ENCODE data around the gene PLXNB1.

PLXNB1 gene

GRCh38 chr3:48419149-48419548 lies 10.7 kb downstream of the PLXNB1 start:
- no peak for DNase-seq (ENCODE audit: extremely low read depth, low read depth)
- no peak overlapping the region for H3K4me3 ChIP-seq (replicated peaks; ENCODE audit: low read depth, low read length)
- TF ChIP-seq CTCF (IDR thresholded peaks at IDR 0.05; ENCODE audit: low read depth, low read length, missing control alignments): no peak

GRCh38 chr3:48418651-48419050 lies 11.2 kb downstream of the PLXNB1 start:
- no peak for DNase-seq (ENCODE audit: extremely low read depth, low read depth)
- no peak for TF ChIP-seq CTCF (IDR thresholded peaks at IDR 0.05; ENCODE audit: low read depth, low read length, missing control alignments)
- no peak overlapping the region for H3K4me3 ChIP-seq (replicated peaks; ENCODE audit: low read depth, low read length)

GRCh38 chr3:48418140-48418539 lies 11.7 kb downstream of the PLXNB1 start:
- no peak for TF ChIP-seq CTCF (IDR thresholded peaks at IDR 0.05; ENCODE audit: low read depth, low read length, missing control alignments)
- no peak for DNase-seq (ENCODE audit: extremely low read depth, low read depth)
- no peak overlapping the region for H3K4me3 ChIP-seq (replicated peaks; ENCODE audit: low read depth, low read length)

- no peak for TF ChIP-seq CTCF (IDR thresholded peaks at IDR 0.05; ENCODE audit: low read depth, low read length, missing control alignments)
- H3K4me3 ChIP-seq (replicated peaks; ENCODE audit: low read depth, low read length): no peak overlapping the region
- no peak for DNase-seq (ENCODE audit: extremely low read depth, low read depth)
Observed at GRCh38 chr3:48417529-48418108, 12.3 kb downstream of the PLXNB1 start.

DNA sequence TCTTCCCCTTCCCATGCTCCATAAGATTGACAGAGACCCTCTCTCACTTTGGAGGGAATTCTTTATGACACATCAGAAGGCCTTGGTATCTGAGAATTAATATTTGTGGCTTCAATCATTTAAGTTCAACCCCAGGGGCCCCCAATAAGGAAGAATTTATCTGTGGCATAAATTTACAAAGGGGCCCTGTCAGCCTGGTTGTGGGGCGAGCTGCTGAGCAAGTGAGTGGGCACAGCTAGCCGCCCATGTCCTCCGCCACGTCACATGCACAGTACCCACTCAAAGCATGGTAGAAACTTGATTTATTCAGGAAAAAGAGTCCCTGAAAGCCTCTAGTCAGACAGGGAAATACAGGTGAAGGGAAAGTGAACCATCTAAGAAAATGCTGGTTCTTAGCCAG lies 13.3 kb downstream of the PLXNB1 start:
- no peak for DNase-seq (ENCODE audit: extremely low read depth, low read depth)
- TF ChIP-seq CTCF (IDR thresholded peaks at IDR 0.05; ENCODE audit: low read depth, low read length, missing control alignments): no peak
- no peak overlapping the region for H3K4me3 ChIP-seq (replicated peaks; ENCODE audit: low read depth, low read length)

GRCh38 chr3:48416091-48416505 lies 13.8 kb downstream of the PLXNB1 start:
- no peak for DNase-seq (ENCODE audit: extremely low read depth, low read depth)
- no peak overlapping the region for H3K4me3 ChIP-seq (replicated peaks; ENCODE audit: low read depth, low read length)
- TF ChIP-seq CTCF (IDR thresholded peaks at IDR 0.05; ENCODE audit: low read depth, low read length, missing control alignments): no peak
